Subcutaneous adipose tissue (tissue), 4 donors: ENCODE measurements around the gene FOSB. TPM values are rescaled to one million over a fixed set of nuclear protein-coding genes. Genes with fewer than 3 reads are reported as not detected.

Source experiments
- total RNA-seq, 4 donors: library from RNA; depleted of rRNA; stranded (reverse); fragments of >200 nt; gene quantifications; one replicate each; pipeline ENCODE4 v1.1.0, GENCODE V29; 2016
- TF ChIP-seq, protein P1 (sequence below): fragments of 450-650 bp; IDR thresholded peaks from one replicate; pipeline ENCODE4 v1.5.1; 2016; ENCODE audit warnings: low read depth, mild to moderate bottlenecking, control low read depth, antibody characterized with exemption, moderate library complexity

The FOSB gene
- total RNA-seq, 4 donors from 2014 or later: 1.8 to 14.5 (median 2.4) TPM

- TF ChIP-seq, protein P1, sequence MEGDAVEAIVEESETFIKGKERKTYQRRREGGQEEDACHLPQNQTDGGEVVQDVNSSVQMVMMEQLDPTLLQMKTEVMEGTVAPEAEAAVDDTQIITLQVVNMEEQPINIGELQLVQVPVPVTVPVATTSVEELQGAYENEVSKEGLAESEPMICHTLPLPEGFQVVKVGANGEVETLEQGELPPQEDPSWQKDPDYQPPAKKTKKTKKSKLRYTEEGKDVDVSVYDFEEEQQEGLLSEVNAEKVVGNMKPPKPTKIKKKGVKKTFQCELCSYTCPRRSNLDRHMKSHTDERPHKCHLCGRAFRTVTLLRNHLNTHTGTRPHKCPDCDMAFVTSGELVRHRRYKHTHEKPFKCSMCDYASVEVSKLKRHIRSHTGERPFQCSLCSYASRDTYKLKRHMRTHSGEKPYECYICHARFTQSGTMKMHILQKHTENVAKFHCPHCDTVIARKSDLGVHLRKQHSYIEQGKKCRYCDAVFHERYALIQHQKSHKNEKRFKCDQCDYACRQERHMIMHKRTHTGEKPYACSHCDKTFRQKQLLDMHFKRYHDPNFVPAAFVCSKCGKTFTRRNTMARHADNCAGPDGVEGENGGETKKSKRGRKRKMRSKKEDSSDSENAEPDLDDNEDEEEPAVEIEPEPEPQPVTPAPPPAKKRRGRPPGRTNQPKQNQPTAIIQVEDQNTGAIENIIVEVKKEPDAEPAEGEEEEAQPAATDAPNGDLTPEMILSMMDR: no peak
These were observed 24.4 kb downstream of the FOSB start for GRCh38 chr19:45492137-45492626.

DNA sequence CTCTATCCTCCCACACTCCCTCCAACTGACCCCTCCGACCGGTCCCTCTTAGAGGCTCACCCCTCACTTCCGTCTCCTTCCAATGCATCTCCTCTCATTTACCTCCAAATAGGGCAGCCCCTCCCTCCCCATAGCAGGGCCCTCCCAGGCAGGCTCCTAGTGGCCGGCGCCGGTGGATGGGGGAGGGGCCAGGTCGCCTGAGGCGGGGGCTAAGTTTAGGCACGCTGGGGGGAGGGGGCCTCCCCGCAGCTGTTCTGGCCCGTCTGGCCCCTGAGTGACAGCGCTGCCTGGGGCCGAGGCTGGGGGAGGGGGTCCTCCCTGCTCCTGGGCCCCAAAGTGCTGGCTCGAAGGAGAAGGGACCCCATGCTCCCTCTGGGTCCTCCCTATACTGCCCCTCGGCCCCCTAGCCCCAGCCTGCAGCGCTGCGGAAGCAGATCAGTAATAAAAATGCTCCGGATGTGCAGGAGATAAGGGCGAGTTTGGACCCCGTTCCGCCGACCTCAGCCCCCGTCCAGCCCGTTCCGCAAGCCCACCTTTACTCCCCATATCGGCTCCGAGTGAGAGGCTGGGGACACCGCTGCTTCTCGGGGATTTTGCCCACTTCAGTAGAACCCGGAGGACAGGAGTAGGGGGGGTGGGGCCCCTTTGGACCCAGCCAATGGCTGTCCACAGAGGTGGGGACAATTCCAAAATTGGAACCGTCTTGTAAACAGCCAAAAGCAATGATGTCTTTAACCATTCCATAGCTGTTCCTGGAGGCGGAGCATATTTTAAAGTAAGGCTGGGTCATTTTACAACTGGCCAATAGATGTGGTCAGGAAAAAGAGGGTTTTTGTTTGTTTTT, 25.1 kb downstream of the FOSB start:
- TF ChIP-seq, protein P1: no peak

GRCh38 chr19:45494261-45494916, 26.6 kb downstream of the FOSB start:
- TF ChIP-seq, protein P1: no peak

DNA sequence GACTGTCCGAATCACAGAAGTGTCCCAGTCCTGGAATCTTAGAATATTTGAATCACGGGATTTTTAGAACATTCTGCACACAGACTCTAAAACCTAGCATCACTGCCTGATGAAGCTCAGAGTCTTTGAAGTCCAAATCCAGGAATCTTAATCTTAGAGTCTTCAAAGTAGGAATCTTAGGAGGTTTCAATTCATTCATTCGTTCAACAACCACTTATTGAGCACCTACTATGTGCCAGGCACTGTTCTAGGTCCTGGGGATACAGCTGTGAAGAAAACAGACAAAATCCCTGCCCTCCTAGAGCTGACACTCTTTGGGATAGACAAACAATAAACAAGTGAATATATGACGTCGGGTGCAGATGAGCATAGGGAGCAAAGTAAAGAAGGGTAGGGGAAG, 27.4 kb downstream of the FOSB start:
- TF ChIP-seq, protein P1: no peak

DNA sequence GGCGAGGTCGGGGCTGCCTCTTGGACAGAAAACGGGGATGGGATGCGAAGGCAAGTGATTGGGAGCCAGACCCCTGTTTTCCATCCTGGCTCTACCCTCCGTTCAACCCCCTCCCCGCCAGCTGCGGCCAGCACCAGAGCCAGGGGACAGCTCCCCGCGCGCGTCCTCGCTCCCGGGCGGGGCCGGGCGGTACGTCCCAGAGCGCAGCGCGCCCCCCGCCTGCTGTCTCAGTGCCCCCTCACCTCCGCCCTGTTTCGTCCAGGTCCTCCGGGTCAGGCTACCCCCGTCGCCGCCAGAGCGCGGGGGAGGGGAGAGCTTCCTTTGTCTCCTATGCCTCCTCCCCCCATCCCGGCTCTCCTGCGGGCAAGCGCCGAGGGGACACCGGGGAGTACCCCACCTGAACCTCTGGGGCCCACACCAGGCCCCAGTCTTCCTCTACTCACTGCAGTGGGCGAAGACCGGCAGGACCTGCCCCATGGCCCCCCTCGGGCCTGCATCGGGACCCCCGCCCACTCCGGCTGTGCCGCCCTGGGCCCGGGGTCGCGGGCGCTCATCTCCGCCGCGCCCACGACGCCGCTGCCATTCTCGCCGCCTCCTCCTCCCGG, 28.7 kb downstream of the FOSB start:
- TF ChIP-seq, protein P1: no peak

- TF ChIP-seq, protein P1: no peak
These were observed 30.0 kb downstream of the FOSB start for GRCh38 chr19:45497791-45498190.
